Loucy (cell line): ENCODE data around the gene FSD2.

Experiments
- H2AFZ ChIP-seq: fragments of 200-600 bp; sonication (generic); 2 replicates; pipeline ENCODE4 v1.6.0; 2016; ENCODE audit warnings: antibody characterized with exemption, mild to moderate bottlenecking, low read length, moderate library complexity
- H3F3A ChIP-seq: fragments of 200-600 bp; 2 replicates; pipeline ENCODE4 v1.6.0; 2016; ENCODE audit warnings: antibody characterized with exemption, low read depth, mild to moderate bottlenecking
- H3K27me3 ChIP-seq: fragments of 200-600 bp; sonication (generic); 2 replicates; pipeline ENCODE4 v1.6.1; 2014; ENCODE audit warnings: low read length, mild to moderate bottlenecking; ENCODE audit not compliant: insufficient read depth, poor library complexity, severe bottlenecking
- H3K36me3 ChIP-seq: fragments of 200-600 bp; sonication (generic); 2 replicates; pipeline ENCODE4 v1.6.1; 2016; ENCODE audit warnings: low read length; ENCODE audit not compliant: insufficient read depth
- H3K4me1 ChIP-seq: fragments of 200-600 bp; sonication (generic); 2 replicates; pipeline ENCODE4 v1.5.1; 2014; ENCODE audit warnings: low read length, mild to moderate bottlenecking; ENCODE audit not compliant: insufficient read depth, poor library complexity, severe bottlenecking
- H3K4me2 ChIP-seq: fragments of 200-600 bp; sonication (generic); 2 replicates; pipeline ENCODE4 v1.6.0; 2014; ENCODE audit warnings: antibody characterized with exemption, low read length, low read depth, mild to moderate bottlenecking; ENCODE audit not compliant: poor library complexity, severe bottlenecking
- H3K4me3 ChIP-seq: fragments of 200-600 bp; sonication (generic); 2 replicates; pipeline ENCODE4 v1.5.1; 2014; ENCODE audit warnings: low read length, mild to moderate bottlenecking, mixed read lengths; ENCODE audit not compliant: poor library complexity, severe bottlenecking
- H3K79me2 ChIP-seq: fragments of 200-600 bp; sonication (generic); 2 replicates; pipeline ENCODE4 v1.6.1; 2014; ENCODE audit warnings: low read length; ENCODE audit not compliant: insufficient read depth
- H3K9ac ChIP-seq: fragments of 200-600 bp; sonication (generic); 2 replicates; pipeline ENCODE4 v1.6.0; 2014; ENCODE audit warnings: mild to moderate bottlenecking, low read depth, low read length, moderate library complexity; ENCODE audit not compliant: poor library complexity, severe bottlenecking
- H3K9me2 ChIP-seq: fragments of 200-600 bp; sonication (generic); replicated peaks from 2 replicates; pipeline ENCODE4 v1.6.1; 2016; ENCODE audit warnings: low read depth, low read length, mixed read lengths
- H3K9me3 ChIP-seq: fragments of 200-600 bp; sonication (generic); 2 replicates; pipeline ENCODE4 v1.6.1; 2014; ENCODE audit warnings: mild to moderate bottlenecking, antibody characterized with exemption, low read length, low read depth; ENCODE audit not compliant: insufficient read depth
- H4K20me1 ChIP-seq: fragments of 200-600 bp; sonication (generic); 2 replicates; pipeline ENCODE4 v1.6.0; 2014; ENCODE audit warnings: antibody characterized with exemption, low read length, mild to moderate bottlenecking; ENCODE audit not compliant: insufficient read depth, poor library complexity, severe bottlenecking
- CTCF ChIP-seq: fragments of 200-600 bp; sonication (generic); conservative IDR thresholded peaks from 2 replicates; pipeline ENCODE4 v1.5.1; 2014; ENCODE audit warnings: mild to moderate bottlenecking, antibody characterized with exemption, low read length
- EZH2phosphoT487 ChIP-seq: fragments of 200-600 bp; IDR thresholded peaks from 2 replicates; pipeline ENCODE4 v1.6.1; 2018; ENCODE audit warnings: antibody characterized with exemption, mild to moderate bottlenecking, moderate library complexity, borderline replicate concordance

FSD2 gene

GRCh38 chr15:82798104-82798503 is 7.8 kb downstream of the FSD2 start:
- H3K4me2 ChIP-seq: no peak overlapping the region
- H4K20me1 ChIP-seq: no peaks in the 10 kb centered on the region
- no peak overlapping the region for H2AFZ ChIP-seq
- H3K9ac ChIP-seq: no peak overlapping the region
- no peaks in the 10 kb centered on the region for H3K9me2 ChIP-seq
- TF ChIP-seq CTCF (no peak), EZH2phosphoT487 (no peak)
- H3K27me3 ChIP-seq: no peaks in the 10 kb centered on the region
- H3F3A ChIP-seq: no peaks in the 10 kb centered on the region
- no peak overlapping the region for H3K4me3 ChIP-seq
- H3K79me2 ChIP-seq: no peaks in the 10 kb centered on the region
- no peaks in the 10 kb centered on the region for H3K4me1 ChIP-seq
- no peaks in the 10 kb centered on the region for H3K9me3 ChIP-seq
- no peaks in the 10 kb centered on the region for H3K36me3 ChIP-seq

GRCh38 chr15:82793737-82794136 is 12.1 kb downstream of the FSD2 start:
- Histone ChIP-seq H3K79me2 (no peaks in the 10 kb centered on the region), H3K4me1 (no peaks in the 10 kb centered on the region), H3K9ac (no peak overlapping the region)

GRCh38 chr15:82792068-82792467 is 13.8 kb downstream of the FSD2 start:
- Histone ChIP-seq H2AFZ (no peak overlapping the region), H3K9me2 (no peaks in the 10 kb centered on the region), H3K4me1 (no peaks in the 10 kb centered on the region), H3K9ac (no peak overlapping the region), H3K27me3 (no peaks in the 10 kb centered on the region), H3F3A (no peaks in the 10 kb centered on the region), H3K4me3 (no peak overlapping the region), H3K9me3 (no peaks in the 10 kb centered on the region), H3K36me3 (no peaks in the 10 kb centered on the region), H3K4me2 (no peak overlapping the region), H3K79me2 (no peaks in the 10 kb centered on the region), H4K20me1 (no peaks in the 10 kb centered on the region)
- TF ChIP-seq CTCF (no peak), EZH2phosphoT487 (no peak)

More at GRCh38 chr15:82793737-82794136, 12.1 kb downstream of the FSD2 start:
- H3K4me2 ChIP-seq: no peak overlapping the region
- H3F3A ChIP-seq: no peaks in the 10 kb centered on the region
- H3K36me3 ChIP-seq: no peaks in the 10 kb centered on the region
- no peaks in the 10 kb centered on the region for H3K27me3 ChIP-seq
- no peaks in the 10 kb centered on the region for H4K20me1 ChIP-seq
- TF ChIP-seq EZH2phosphoT487: no peak
- TF ChIP-seq CTCF: no peak
- H2AFZ ChIP-seq: no peak overlapping the region
- H3K9me2 ChIP-seq: no peaks in the 10 kb centered on the region
- H3K9me3 ChIP-seq: no peaks in the 10 kb centered on the region
- H3K4me3 ChIP-seq: no peak overlapping the region
